B cell (primary cell): ENCODE results near the gene GNA15. TPM values are rescaled to one million over a fixed set of nuclear protein-coding genes. Genes with fewer than 3 reads are reported as not detected.

Experiments used
- ATAC-seq: fragments of 200-7000 bp; cut with Tn5 transposase; one replicate; pipeline ENCODE4 v1.10.0; 2021; ENCODE audit warnings: low read depth, mild to moderate bottlenecking, moderate number of reproducible peaks, moderate library complexity
- CTCF ChIA-PET: fragments of 350-600 bp; sonication (Branson Sonifier 250); formaldehyde crosslinking; loops from one replicate; lab custom pipeline; 2021; ENCODE audit warnings: antibody characterized with exemption, inconsistent platforms; lab: Charles Lee
- POLR2A ChIA-PET: fragments of 350-600 bp; sonication (Branson Sonifier 250); formaldehyde crosslinking; loops from one replicate; lab custom pipeline; 2021; ENCODE audit warnings: antibody characterized with exemption; lab: Charles Lee
- DNase-seq: peaks from one replicate; pipeline ENCODE4 v3.0.0; 2013
- H2AFZ ChIP-seq: 2 replicates; pipeline ENCODE4 v1.6.1; 2012; ENCODE audit warnings: mild to moderate bottlenecking, low read depth, low read length; ENCODE audit not compliant: insufficient read depth, poor library complexity, severe bottlenecking
- H3K27ac ChIP-seq, 2 donors: 1 replicate in 1 of 2; 2 replicates in 1 of 2; pipeline ENCODE4 v1.5.1; 2012 to 2013; ENCODE audit warnings: low read length in 2 of 2, mild to moderate bottlenecking in 2 of 2, moderate library complexity in 1 of 2
- H3K27me3 ChIP-seq, 4 experiments: fragments of 200-600 bp in 1 of 4; sonication (generic) in 1 of 4; replicated peaks in 1 of 4; 1 replicate in 2 of 4; 2 replicates in 2 of 4; pipeline versions ENCODE4 v1.6.1 to v1.7.0; 2013 to 2016; ENCODE audit warnings: low read length in 3 of 4, mild to moderate bottlenecking in 2 of 4, mixed read lengths in 1 of 4, moderate library complexity in 1 of 4; ENCODE audit not compliant: insufficient read depth in 4 of 4, control insufficient read depth in 3 of 4; ENCODE audit errors: control extremely low read depth in 1 of 4
- H3K36me3 ChIP-seq, 2 experiments: replicated peaks in 1 of 2; 1 replicate in 1 of 2; 2 replicates in 1 of 2; pipeline versions ENCODE4 v1.6.1 to v1.7.1; 2013; ENCODE audit warnings: low read length in 1 of 2; ENCODE audit not compliant: insufficient read depth in 2 of 2, control insufficient read depth in 1 of 2; ENCODE audit errors: control extremely low read depth in 1 of 2, extremely low read depth in 1 of 2
- H3K4me1 ChIP-seq, 2 donors: fragments of 200-600 bp in 1 of 2; sonication (generic) in 1 of 2; 1 replicate in 1 of 2; 2 replicates in 1 of 2; pipeline versions ENCODE4 v1.5.1 to v1.6.1; 2013 to 2017; ENCODE audit warnings: low read length in 2 of 2; ENCODE audit not compliant: control insufficient read depth in 2 of 2, insufficient read depth in 2 of 2
- H3K4me2 ChIP-seq: replicated peaks from 2 replicates; pipeline ENCODE3; 2012; ENCODE audit warnings: mild to moderate bottlenecking, low read depth, low read length; ENCODE audit not compliant: poor library complexity, severe bottlenecking
- H3K4me3 ChIP-seq, 5 experiments: fragments of 200-600 bp in 1 of 5; sonication (generic) in 1 of 5; 1 replicate in 3 of 5; 2 replicates in 2 of 5; pipeline versions ENCODE4 v1.5.1 to v1.7.0; 2011 to 2016; ENCODE audit warnings: low read length in 4 of 5, mild to moderate bottlenecking in 4 of 5, low read depth in 2 of 5, control low read depth in 1 of 5, moderate library complexity in 1 of 5; ENCODE audit not compliant: insufficient read depth in 1 of 5; ENCODE audit errors: control extremely low read depth in 1 of 5, extremely low read depth in 1 of 5
- H3K79me2 ChIP-seq: fragments of 200-600 bp; sonication (generic); one replicate; pipeline ENCODE4 v1.6.0; 2016; ENCODE audit warnings: low read length; ENCODE audit not compliant: control insufficient read depth, insufficient read depth
- H3K9ac ChIP-seq: fragments of 200-600 bp; sonication (generic); 2 replicates; pipeline ENCODE4 v1.6.1; 2017; ENCODE audit warnings: mild to moderate bottlenecking, low read length, moderate library complexity
- H3K9me3 ChIP-seq, 3 donors: one replicate each; pipeline versions ENCODE4 v1.6.1 to v1.7.1; 2013; ENCODE audit warnings: low read length in 2 of 3; ENCODE audit not compliant: control insufficient read depth in 2 of 3, insufficient read depth in 1 of 3; ENCODE audit errors: control extremely low read depth in 1 of 3
- H4K20me1 ChIP-seq: 2 replicates; pipeline ENCODE4 v1.6.0; 2012; ENCODE audit warnings: mild to moderate bottlenecking, low read length; ENCODE audit not compliant: insufficient read depth, control insufficient read depth, poor library complexity, severe bottlenecking
- H3K27ac Mint-ChIP-seq: one replicate; pipeline ENCODE4 v1.8.0; 2021; ENCODE audit warnings: mixed read lengths
- H3K27me3 Mint-ChIP-seq: one replicate; pipeline ENCODE4 v1.8.0; 2021; ENCODE audit warnings: mixed read lengths
- H3K4me1 Mint-ChIP-seq: one replicate; pipeline ENCODE4 v1.8.0; 2021; ENCODE audit warnings: mixed read lengths
- H3K4me3 Mint-ChIP-seq: one replicate; pipeline ENCODE4 v1.8.0; 2021; ENCODE audit warnings: mixed read lengths
- H3K9me3 Mint-ChIP-seq: one replicate; pipeline ENCODE4 v1.8.0; 2022; ENCODE audit warnings: mixed read lengths; ENCODE audit not compliant: insufficient read depth
- EZH2 ChIP-seq: IDR thresholded peaks from 2 replicates; pipeline ENCODE4 v1.6.1; 2012; ENCODE audit warnings: borderline replicate concordance, low read depth, mild to moderate bottlenecking, moderate library complexity, low read length; ENCODE audit not compliant: insufficient read depth, poor library complexity, severe bottlenecking
- WGBS: methylation state at CpG from one replicate; pipeline ENCODE4 v1.1.5; 2013; ENCODE audit warnings: missing lambda C conversion rate; ENCODE audit not compliant: insufficient coverage; 5-methylcytosine and 5-hydroxymethylcytosine counted together
- intact Hi-C: fragments of 100-400 bp; cut with micrococcal nuclease; formaldehyde crosslinking; loops from one replicate; pipeline ENCODE4 v1.10.0; 2022
- polyA plus RNA-seq: library from polyadenylated mRNA; depleted of rRNA; stranded (reverse); fragments of >200 nt; gene quantifications from 2 replicates; pipeline ENCODE4 v1.2.3, GENCODE V29; 2012
- total RNA-seq, 2 donors: library from RNA; stranded (reverse); fragments of 120-200 nt in 1 of 2; gene quantifications; 1 replicate in 1 of 2; 2 replicates in 1 of 2; pipeline versions ENCODE4 v1.2.3 to v1.2.4, GENCODE V29; 2013 to 2022
- TF ChIP-seq, protein P1 (sequence below): fragments of 200-600 bp; IDR thresholded peaks from one replicate; pipeline ENCODE4 v1.8.0; 2022; ENCODE audit warnings: antibody characterized with exemption, mild to moderate bottlenecking

The GNA15 gene
- total and polyA plus RNA-seq, 2 donors (not counting 1 experiment from before 2014, with no cell fraction given), result 0.37 to 0.52 TPM

DNA sequence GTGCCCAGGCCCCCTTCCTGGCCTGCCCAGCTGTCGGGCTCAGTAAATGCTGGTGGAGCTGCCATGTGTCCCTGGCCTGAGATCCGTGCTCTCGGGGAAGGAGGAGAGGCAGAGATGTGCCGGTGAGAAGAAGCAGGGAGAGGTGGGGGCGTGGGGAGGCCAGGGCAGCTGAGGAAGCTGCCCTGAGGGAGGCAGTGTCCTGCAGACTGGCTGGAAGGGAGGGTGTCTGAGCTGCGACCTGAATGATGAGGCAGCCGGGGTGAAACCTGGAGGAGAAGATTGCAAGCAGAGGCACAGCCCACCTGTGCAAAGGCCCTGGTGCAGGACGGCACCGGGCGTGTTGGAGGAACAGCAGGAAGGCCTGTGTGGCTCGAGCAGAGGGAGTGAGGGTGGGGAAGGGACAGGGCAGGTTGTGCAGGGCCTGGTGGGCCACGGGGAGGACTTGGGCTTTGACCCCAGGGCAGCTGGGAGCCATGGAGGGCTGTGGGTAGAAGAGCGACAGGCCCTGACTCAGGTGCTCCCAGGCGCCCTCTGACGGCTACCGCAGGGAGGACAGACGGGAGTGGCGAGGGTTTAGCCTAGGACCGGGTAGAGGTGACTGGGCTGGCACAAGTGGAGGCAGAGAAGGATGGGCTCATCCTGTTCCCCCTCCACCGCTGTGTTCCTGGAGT, 74.6 kb downstream of the GNA15 start:
- Histone ChIP-seq H2AFZ (no peak overlapping the region), H3K27me3 (no peaks in the 10 kb centered on the region), H3K4me2 (no peak overlapping the region), H3K9ac (no peak overlapping the region), H4K20me1 (peaks cover 6% of the 10 kb centered on the region), H3K9me3 (no peaks in the 10 kb centered on the region), H3K27ac (no peak overlapping the region), H3K36me3 (peaks cover 0 to 17% of the 10 kb centered on the region in 2 experiments), H3K4me3 (no peak overlapping the region), H3K79me2 (no peaks in the 10 kb centered on the region), H3K4me1 (no peaks in the 10 kb centered on the region)
- intact Hi-C loops, result loop anchor here (1.0 kb wide), 1 partner anchor 31 kb away; no protein-coding TSS in a partner anchor
- ATAC-seq, result peak; percentile 91
- CTCF ChIA-PET, result interaction anchor here (1.4 to 1.9 kb wide), 4 partner anchors 25 to 323 kb away, joined by 4 to 11 read pairs (median 4); partner anchors contain the start of gene NCLN
- Mint-ChIP-seq H3K27ac (peak overlapping the region; percentile 59), H3K27me3 (no peaks in the 10 kb centered on the region), H3K4me3 (no peak overlapping the region), H3K9me3 (no peaks in the 10 kb centered on the region), H3K4me1 (peaks cover 4% of the 10 kb centered on the region)
- TF ChIP-seq, protein P1, sequence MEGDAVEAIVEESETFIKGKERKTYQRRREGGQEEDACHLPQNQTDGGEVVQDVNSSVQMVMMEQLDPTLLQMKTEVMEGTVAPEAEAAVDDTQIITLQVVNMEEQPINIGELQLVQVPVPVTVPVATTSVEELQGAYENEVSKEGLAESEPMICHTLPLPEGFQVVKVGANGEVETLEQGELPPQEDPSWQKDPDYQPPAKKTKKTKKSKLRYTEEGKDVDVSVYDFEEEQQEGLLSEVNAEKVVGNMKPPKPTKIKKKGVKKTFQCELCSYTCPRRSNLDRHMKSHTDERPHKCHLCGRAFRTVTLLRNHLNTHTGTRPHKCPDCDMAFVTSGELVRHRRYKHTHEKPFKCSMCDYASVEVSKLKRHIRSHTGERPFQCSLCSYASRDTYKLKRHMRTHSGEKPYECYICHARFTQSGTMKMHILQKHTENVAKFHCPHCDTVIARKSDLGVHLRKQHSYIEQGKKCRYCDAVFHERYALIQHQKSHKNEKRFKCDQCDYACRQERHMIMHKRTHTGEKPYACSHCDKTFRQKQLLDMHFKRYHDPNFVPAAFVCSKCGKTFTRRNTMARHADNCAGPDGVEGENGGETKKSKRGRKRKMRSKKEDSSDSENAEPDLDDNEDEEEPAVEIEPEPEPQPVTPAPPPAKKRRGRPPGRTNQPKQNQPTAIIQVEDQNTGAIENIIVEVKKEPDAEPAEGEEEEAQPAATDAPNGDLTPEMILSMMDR, result peak; percentile 75
- TF ChIP-seq EZH2, result no peak
- WGBS, result 44% methylated on average over 17 of the region's 20 CpGs
- POLR2A ChIA-PET, result interaction anchor here (0.5 kb wide), 1 partner anchor 9 kb away, joined by 4 read pairs; no protein-coding TSS in a partner anchor
- peak; percentile 72 for DNase-seq

DNA sequence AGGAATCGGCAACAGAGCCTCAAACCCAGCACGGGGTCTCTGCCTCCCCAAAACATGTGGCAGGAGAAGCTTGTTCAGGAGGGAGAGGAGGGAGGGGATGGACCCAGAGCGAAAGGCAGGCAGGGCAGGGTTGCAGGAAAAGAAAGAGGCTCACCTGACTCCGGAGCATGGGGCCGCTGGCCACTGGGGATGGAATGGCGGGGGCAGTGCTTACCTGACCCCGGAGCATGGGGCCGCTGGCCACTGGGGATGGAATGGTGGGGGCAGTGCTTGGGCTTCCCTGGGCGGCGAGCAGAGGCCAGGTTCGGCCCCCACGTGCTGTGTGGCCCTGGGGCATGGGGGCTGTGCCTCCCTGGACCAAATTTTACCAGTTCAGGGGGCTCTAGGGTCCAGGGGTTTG, 75.4 kb downstream of the GNA15 start:
- 91% methylated on average over 7 of the region's 12 CpGs for WGBS
- Histone ChIP-seq H3K4me3 (no peak overlapping the region), H3K36me3 (peaks cover 0 to 16% of the 10 kb centered on the region in 2 experiments), H3K9ac (no peak overlapping the region), H4K20me1 (peaks cover 6% of the 10 kb centered on the region), H3K79me2 (no peaks in the 10 kb centered on the region), H3K27ac (no peak overlapping the region), H2AFZ (no peak overlapping the region), H3K4me1 (no peaks in the 10 kb centered on the region), H3K27me3 (no peaks in the 10 kb centered on the region), H3K9me3 (no peaks in the 10 kb centered on the region), H3K4me2 (no peak overlapping the region)
- intact Hi-C loops, result no loop called here
- ATAC-seq (no peak), DNase-seq (no peak)
- Mint-ChIP-seq H3K27me3 (no peaks in the 10 kb centered on the region), H3K27ac (no peak overlapping the region), H3K9me3 (no peaks in the 10 kb centered on the region), H3K4me3 (no peak overlapping the region), H3K4me1 (peaks cover 4% of the 10 kb centered on the region)
- ChIA-PET CTCF (interaction anchor here (0.7 to 1.9 kb wide), 4 partner anchors 11 to 324 kb away, joined by 3 to 11 read pairs (median 4); no protein-coding TSS in a partner anchor), POLR2A (no interaction called here)
- TF ChIP-seq, protein P1, result no peak
- no peak for TF ChIP-seq EZH2
